Measurements from ENCODE around the gene ARFGEF2. TPM values are rescaled to one million over a fixed set of nuclear protein-coding genes. Genes with fewer than 3 reads are reported as not detected.

Gene ARFGEF2
- total RNA-seq, 6 donors from 2014 or later: 22.4 to 94.3 (median 32.2) TPM

GRCh38 chr20:49046087-49046900 is 124.8 kb downstream of the ARFGEF2 start, which contains the start of gene CSE1L:
Gene CSE1L, plus strand, starts transcription at chr20:49046312. Its CDS starts 12,152 bp downstream, at chr20:49058464.
- 0 to 1% methylated on average over 11 to 61 of the region's 80 CpGs for WGBS, 2 donors
- peak; percentile 97 to 98 for DNase-seq
- H3K9me3 ChIP-seq: no peaks in the 10 kb centered on the region
- ATAC-seq (ENCODE audit: low FRiP score in 2 of 2): peak; percentile 99
- H3K4me1 ChIP-seq: peaks cover 14 to 26% (median 17%) of the 10 kb centered on the region in 4 donors
- H3K4me3 ChIP-seq: peak within 1 kb of the TSS; percentile 96 to 100 (median 98)
- TF ChIP-seq EP300 (IDR thresholded peaks at IDR 0.05) (no peak), POLR2AphosphoS5 (IDR thresholded peaks at IDR 0.05) (peak; percentile 85 to 92), POLR2A (IDR thresholded peaks at IDR 0.05) (peak in 3 of 4 donors; percentile 72 to 84 (median 80)), CTCF (IDR thresholded peaks at IDR 0.05) (peak in 5 of 6 experiments; percentile 21 to 86 (median 76))
- H3K27ac ChIP-seq: peak within 1 kb of the TSS; percentile 91 to 98 (median 96)
- no peaks in the 10 kb centered on the region for H3K27me3 ChIP-seq
- H3K36me3 ChIP-seq: no peaks in the 10 kb centered on the region

GRCh38 chr20:49052334-49052733 is 130.8 kb downstream of the ARFGEF2 start:
- no peaks in the 10 kb centered on the region for H3K27me3 ChIP-seq
- H3K27ac ChIP-seq: no peak overlapping the region
- no peak for ATAC-seq (ENCODE audit: low FRiP score in 2 of 2)
- H3K4me1 ChIP-seq: peaks cover 5 to 23% (median 16%) of the 10 kb centered on the region in 4 donors
- WGBS, 2 donors: 93 to 97% methylated on average over 1 of the region's 1 CpG
- H3K36me3 ChIP-seq: peaks cover 0 to 4% (median 0%) of the 10 kb centered on the region in 4 donors
- no peak overlapping the region for H3K4me3 ChIP-seq
- TF ChIP-seq CTCF (IDR thresholded peaks at IDR 0.05) (no peak), POLR2AphosphoS5 (IDR thresholded peaks at IDR 0.05) (no peak), EP300 (IDR thresholded peaks at IDR 0.05) (no peak), POLR2A (IDR thresholded peaks at IDR 0.05) (no peak)
- no peak for DNase-seq
- no peaks in the 10 kb centered on the region for H3K9me3 ChIP-seq

GRCh38 chr20:49054056-49054643 is 132.6 kb downstream of the ARFGEF2 start:
- 70 to 75% methylated on average over 4 of the region's 4 CpGs for WGBS, 2 donors
- no peak for DNase-seq
- Histone ChIP-seq H3K36me3 (peaks cover 0 to 10% (median 2%) of the 10 kb centered on the region in 4 donors), H3K4me3 (no peak overlapping the region), H3K9me3 (no peaks in the 10 kb centered on the region), H3K4me1 (peaks cover 0 to 14% (median 9%) of the 10 kb centered on the region in 4 donors), H3K27ac (no peak overlapping the region), H3K27me3 (no peaks in the 10 kb centered on the region)
- TF ChIP-seq POLR2AphosphoS5 (IDR thresholded peaks at IDR 0.05) (no peak), EP300 (IDR thresholded peaks at IDR 0.05) (no peak), POLR2A (IDR thresholded peaks at IDR 0.05) (no peak), CTCF (IDR thresholded peaks at IDR 0.05) (no peak)
- no peak for ATAC-seq (ENCODE audit: low FRiP score in 2 of 2)

- Histone ChIP-seq H3K4me3 (no peak overlapping the region), H3K36me3 (peaks cover 0 to 87% (median 28%) of the 10 kb centered on the region in 4 donors), H3K27me3 (no peaks in the 10 kb centered on the region), H3K4me1 (no peaks in the 10 kb centered on the region), H3K27ac (no peak overlapping the region), H3K9me3 (no peaks in the 10 kb centered on the region)
- no peak for ATAC-seq (ENCODE audit: low FRiP score in 2 of 2)
- DNase-seq: no peak
- 64 to 73% methylated on average over 3 of the region's 3 CpGs for WGBS, 2 donors
- TF ChIP-seq CTCF (IDR thresholded peaks at IDR 0.05): no peak
Measured at GRCh38 chr20:49063279-49063678, 141.8 kb downstream of the ARFGEF2 start.
